Thoracic aorta (tissue), 2 donors: Measurements from ENCODE around the gene CAND1. TPM values are rescaled to one million over a fixed set of nuclear protein-coding genes. Genes with fewer than 3 reads are reported as not detected.
A peak's percentile ranks its signal among the peaks of the same experiment; 100 is the strongest.

ENCODE experiments used
- ATAC-seq: fragments of 150-250 bp; one replicate; pipeline ENCODE4 v1.8.0; 2017; ENCODE audit warnings: low read depth; ENCODE audit not compliant: insufficient number of reproducible peaks, low FRiP score
- DNase-seq: peaks from one replicate; pipeline ENCODE4 v3.0.0-alpha.2; 2020; ENCODE audit warnings: low spot score
- H3K27ac ChIP-seq, 2 donors: fragments of 200-600 bp; sonication (generic); 1 replicate in 1 of 2; 2 replicates in 1 of 2; pipeline ENCODE4 v1.5.1; 2016; ENCODE audit warnings: mild to moderate bottlenecking in 2 of 2, moderate library complexity in 2 of 2
- H3K27me3 ChIP-seq: fragments of 200-600 bp; sonication (generic); replicated peaks from 2 replicates; pipeline ENCODE4 v1.6.0; 2016; ENCODE audit warnings: mild to moderate bottlenecking; ENCODE audit not compliant: insufficient read depth
- H3K36me3 ChIP-seq: fragments of 200-600 bp; sonication (generic); one replicate; pipeline ENCODE4 v1.5.1; 2016
- H3K4me1 ChIP-seq, 2 donors: fragments of 200-600 bp; sonication (generic); 1 replicate in 1 of 2; 2 replicates in 1 of 2; pipeline versions ENCODE4 v1.5.1 to v1.6.0; 2016; ENCODE audit warnings: low read depth in 2 of 2, mild to moderate bottlenecking in 1 of 2; ENCODE audit not compliant: control insufficient read depth in 1 of 2
- H3K4me3 ChIP-seq: fragments of 200-600 bp; sonication (generic); 2 replicates; pipeline ENCODE4 v1.5.1; 2016; ENCODE audit warnings: mild to moderate bottlenecking
- H3K9me3 ChIP-seq: fragments of 200-600 bp; sonication (generic); 2 replicates; pipeline ENCODE4 v1.5.1; 2016
- CTCF ChIP-seq: fragments of 200-600 bp; sonication (generic); IDR thresholded peaks from one replicate; pipeline ENCODE4 v1.5.1; 2019; ENCODE audit warnings: antibody characterized with exemption
- total RNA-seq, 2 donors: library from RNA; depleted of rRNA; stranded (reverse); fragments of >200 nt; gene quantifications; one replicate each; pipeline versions ENCODE4 v1.1.0 to v1.2.3, GENCODE V29; 2016

The CAND1 gene
- total RNA-seq, 2 donors from 2014 or later: 42.1 to 77.0 TPM

- H3K4me3 ChIP-seq: no peak overlapping the region
- TF ChIP-seq CTCF: no peak
- no peak for ATAC-seq
Observed at GRCh38 chr12:67254372-67255026, 14.7 kb upstream of the CAND1 start.

DNA sequence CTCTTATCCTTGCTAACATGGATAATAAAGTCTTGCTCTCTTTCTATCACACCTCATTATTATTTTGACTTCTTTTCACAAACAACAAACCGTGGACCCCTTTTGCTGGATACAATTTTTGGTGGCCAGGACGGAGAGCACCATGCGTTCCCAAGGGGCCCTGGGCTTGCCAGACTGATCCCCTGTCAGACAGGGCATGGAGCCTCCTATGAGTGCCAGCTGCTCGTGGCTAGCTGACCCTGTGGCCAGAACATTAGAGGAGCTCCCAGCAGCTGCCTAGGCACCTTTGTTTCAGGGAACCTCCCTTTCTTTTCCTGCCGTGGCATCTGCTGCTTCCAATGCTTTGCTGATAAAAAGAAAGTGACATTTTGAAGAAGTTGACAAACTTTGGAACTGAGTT, 12.5 kb upstream of the CAND1 start:
- no peak for TF ChIP-seq CTCF
- ATAC-seq: no peak
- Histone ChIP-seq H3K9me3 (no peaks in the 10 kb centered on the region), H3K4me1 (no peaks in the 10 kb centered on the region), H3K27ac (no peak overlapping the region), H3K36me3 (no peaks in the 10 kb centered on the region), H3K4me3 (no peak overlapping the region), H3K27me3 (no peaks in the 10 kb centered on the region)
- no peak for DNase-seq

More at GRCh38 chr12:67254372-67255026, 14.7 kb upstream of the CAND1 start:
- no peaks in the 10 kb centered on the region for H3K9me3 ChIP-seq
- no peak for DNase-seq
- no peaks in the 10 kb centered on the region for H3K27me3 ChIP-seq
- no peak overlapping the region for H3K27ac ChIP-seq
- no peaks in the 10 kb centered on the region for H3K36me3 ChIP-seq
- no peaks in the 10 kb centered on the region for H3K4me1 ChIP-seq

DNA sequence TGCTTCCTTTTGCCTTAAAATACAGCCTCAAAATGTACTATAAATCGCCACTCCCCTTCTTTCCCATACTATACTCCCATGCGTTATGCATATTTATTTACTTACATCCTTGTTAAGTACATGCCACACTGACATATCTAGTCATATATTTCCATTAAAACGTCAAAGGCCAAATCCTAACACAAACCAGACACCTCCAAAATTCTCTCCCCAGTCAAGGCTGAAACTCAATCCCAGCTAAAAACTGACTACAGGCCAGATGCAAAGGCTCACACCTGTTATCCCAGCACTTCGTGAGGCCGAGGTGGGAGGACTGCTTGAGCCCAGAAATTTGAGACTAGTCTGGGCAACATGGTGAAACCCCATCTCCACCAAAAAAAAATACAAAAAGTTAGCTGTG, 5.7 kb upstream of the CAND1 start:
- H3K27me3 ChIP-seq: no peaks in the 10 kb centered on the region
- TF ChIP-seq CTCF: no peak
- H3K9me3 ChIP-seq: no peaks in the 10 kb centered on the region
- no peak overlapping the region for H3K27ac ChIP-seq
- peaks cover 0 to 10% of the 10 kb centered on the region in 2 donors for H3K4me1 ChIP-seq
- ATAC-seq: no peak
- H3K4me3 ChIP-seq: no peak overlapping the region
- no peaks in the 10 kb centered on the region for H3K36me3 ChIP-seq
- no peak for DNase-seq

GRCh38 chr12:67268335-67268895, 743 bp upstream of the CAND1 start:
- Histone ChIP-seq H3K4me3 (peak overlapping the region; percentile 88), H3K9me3 (no peaks in the 10 kb centered on the region), H3K27me3 (no peaks in the 10 kb centered on the region), H3K4me1 (peaks cover 27 to 34% of the 10 kb centered on the region in 2 donors), H3K27ac (peak overlapping the region; percentile 98 to 99), H3K36me3 (no peaks in the 10 kb centered on the region)
- peak; percentile 87 for DNase-seq
- no peak for TF ChIP-seq CTCF
- ATAC-seq: peak; percentile 100

- ATAC-seq (no peak), DNase-seq (no peak)
- TF ChIP-seq CTCF: no peak
- H3K4me1 ChIP-seq: peaks cover 35 to 45% of the 10 kb centered on the region in 2 donors
- H3K27ac ChIP-seq: peak overlapping the region; percentile 98 to 99
- no peaks in the 10 kb centered on the region for H3K27me3 ChIP-seq
- no peaks in the 10 kb centered on the region for H3K36me3 ChIP-seq
- no peaks in the 10 kb centered on the region for H3K9me3 ChIP-seq
- peak overlapping the region; percentile 88 for H3K4me3 ChIP-seq
Observed at GRCh38 chr12:67269633-67270573, 745 bp downstream of the CAND1 start.
